Muscle layer of duodenum (tissue), 2 donors: Measurements from ENCODE around the gene RAI14.
"Not testable (repeated sequence)": the region's sequence is repeated elsewhere in the genome, so short reads cannot be mapped to it uniquely, and the experiment has no call there.

Experiments used
- H3K27ac ChIP-seq: one replicate; pipeline ENCODE4 v1.7.0; 2013; ENCODE audit warnings: mild to moderate bottlenecking, low read length
- H3K27me3 ChIP-seq: one replicate; pipeline ENCODE4 v1.7.0; 2013; ENCODE audit warnings: low read depth, mild to moderate bottlenecking, control low read depth, low read length
- H3K36me3 ChIP-seq, 2 donors: one replicate each; pipeline ENCODE4 v1.7.0; 2013; ENCODE audit warnings: low read length in 2 of 2, control low read depth in 1 of 2, mild to moderate bottlenecking in 1 of 2; ENCODE audit not compliant: insufficient read depth in 2 of 2, control insufficient read depth in 1 of 2
- H3K4me1 ChIP-seq, 2 donors: one replicate each; pipeline ENCODE4 v1.7.0; 2013; ENCODE audit warnings: low read length in 2 of 2, mild to moderate bottlenecking in 2 of 2, control low read depth in 1 of 2, moderate library complexity in 1 of 2; ENCODE audit not compliant: insufficient read depth in 2 of 2, control insufficient read depth in 1 of 2
- H3K4me3 ChIP-seq, 2 donors: one replicate each; pipeline ENCODE4 v1.7.0; 2013; ENCODE audit warnings: low read length in 2 of 2, low read depth in 1 of 2, mild to moderate bottlenecking in 1 of 2
- H3K9me3 ChIP-seq, 2 donors: one replicate each; pipeline ENCODE4 v1.7.0; 2013; ENCODE audit warnings: low read length in 2 of 2, control low read depth in 1 of 2, mild to moderate bottlenecking in 1 of 2; ENCODE audit not compliant: control insufficient read depth in 1 of 2
- donor health status: healthy.

Gene RAI14

GRCh38 chr5:34813509-34813908 lies 157.4 kb downstream of the RAI14 start:
- H3K36me3 ChIP-seq = peaks cover 0 to 6% of the 10 kb centered on the region in 2 donors
- H3K4me3 ChIP-seq = no peak overlapping the region
- no peak overlapping the region for H3K27ac ChIP-seq
- H3K27me3 ChIP-seq = no peaks in the 10 kb centered on the region
- H3K9me3 ChIP-seq = no peaks in the 10 kb centered on the region
- H3K4me1 ChIP-seq = no peaks in the 10 kb centered on the region

- Histone ChIP-seq H3K27me3 (no peaks in the 10 kb centered on the region), H3K27ac (no peak overlapping the region), H3K36me3 (peaks cover under 1% of the 10 kb centered on the region in 2 donors), H3K4me3 (no peak overlapping the region), H3K4me1 (no peaks in the 10 kb centered on the region), H3K9me3 (no peaks in the 10 kb centered on the region)
Measured at GRCh38 chr5:34817558-34818351, 161.6 kb downstream of the RAI14 start.

DNA sequence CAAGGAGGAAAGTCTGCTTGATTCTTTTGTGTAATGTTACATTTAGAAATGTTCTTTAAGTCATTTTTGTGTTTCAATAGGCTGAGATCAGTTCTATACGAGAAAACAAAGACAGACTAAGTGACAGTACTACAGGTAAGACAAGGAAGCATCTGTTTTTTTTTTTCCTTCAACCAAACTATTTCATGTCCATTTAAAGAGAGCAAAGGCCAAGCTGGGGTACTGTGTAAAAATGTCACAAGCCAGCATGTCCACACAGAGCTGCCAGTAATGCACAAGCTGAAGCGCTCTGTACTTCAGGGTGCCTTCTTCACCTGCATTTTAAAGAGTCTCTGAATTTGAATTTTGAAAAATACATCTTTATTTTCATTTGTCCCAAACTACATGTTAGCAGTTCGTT lies 162.6 kb downstream of the RAI14 start:
- peaks cover 6 to 9% of the 10 kb centered on the region in 2 donors for H3K36me3 ChIP-seq
- no peak overlapping the region for H3K27ac ChIP-seq
- no peaks in the 10 kb centered on the region for H3K9me3 ChIP-seq
- H3K27me3 ChIP-seq = no peaks in the 10 kb centered on the region
- no peaks in the 10 kb centered on the region for H3K4me1 ChIP-seq
- no peak overlapping the region for H3K4me3 ChIP-seq

DNA sequence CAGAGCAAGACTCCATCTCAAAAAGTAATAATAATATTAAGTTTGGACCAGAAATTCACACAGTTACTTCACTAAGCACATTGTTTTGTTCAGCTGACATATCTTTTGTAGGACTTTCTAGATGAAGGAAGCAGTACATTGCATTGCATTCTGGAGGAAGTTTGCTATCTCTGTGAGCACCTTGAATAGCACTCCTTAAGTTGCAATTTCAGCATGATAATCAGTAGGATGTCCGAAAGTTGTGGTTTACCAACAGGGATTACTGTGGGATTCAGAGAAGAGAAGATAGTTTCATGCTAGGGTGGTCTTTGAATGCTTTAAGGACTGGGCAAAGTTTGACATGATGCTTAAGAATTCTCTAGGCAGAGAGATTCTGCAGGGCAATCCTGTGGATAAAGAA lies 164.5 kb downstream of the RAI14 start:
- H3K9me3 ChIP-seq = no peaks in the 10 kb centered on the region
- peaks cover 6 to 16% of the 10 kb centered on the region in 2 donors for H3K36me3 ChIP-seq
- no peak overlapping the region for H3K4me3 ChIP-seq
- no peaks in the 10 kb centered on the region for H3K4me1 ChIP-seq
- no peaks in the 10 kb centered on the region for H3K27me3 ChIP-seq
- H3K27ac ChIP-seq = no peak overlapping the region

GRCh38 chr5:34822956-34823715 lies 167.0 kb downstream of the RAI14 start:
- H3K27me3 ChIP-seq = no peaks in the 10 kb centered on the region
- no peak overlapping the region for H3K27ac ChIP-seq
- peaks cover 6 to 33% of the 10 kb centered on the region in 2 donors for H3K36me3 ChIP-seq
- no peaks in the 10 kb centered on the region for H3K9me3 ChIP-seq
- no peak overlapping the region for H3K4me3 ChIP-seq
- H3K4me1 ChIP-seq = no peaks in the 10 kb centered on the region

GRCh38 chr5:34826347-34826746 lies 170.2 kb downstream of the RAI14 start:
- H3K4me1 ChIP-seq = no peaks in the 10 kb centered on the region
- no peaks in the 10 kb centered on the region for H3K9me3 ChIP-seq
- H3K4me3 ChIP-seq = no peak overlapping the region
- H3K27me3 ChIP-seq = no peaks in the 10 kb centered on the region
- peaks cover 6 to 52% of the 10 kb centered on the region in 2 donors for H3K36me3 ChIP-seq
- no peak overlapping the region for H3K27ac ChIP-seq

DNA sequence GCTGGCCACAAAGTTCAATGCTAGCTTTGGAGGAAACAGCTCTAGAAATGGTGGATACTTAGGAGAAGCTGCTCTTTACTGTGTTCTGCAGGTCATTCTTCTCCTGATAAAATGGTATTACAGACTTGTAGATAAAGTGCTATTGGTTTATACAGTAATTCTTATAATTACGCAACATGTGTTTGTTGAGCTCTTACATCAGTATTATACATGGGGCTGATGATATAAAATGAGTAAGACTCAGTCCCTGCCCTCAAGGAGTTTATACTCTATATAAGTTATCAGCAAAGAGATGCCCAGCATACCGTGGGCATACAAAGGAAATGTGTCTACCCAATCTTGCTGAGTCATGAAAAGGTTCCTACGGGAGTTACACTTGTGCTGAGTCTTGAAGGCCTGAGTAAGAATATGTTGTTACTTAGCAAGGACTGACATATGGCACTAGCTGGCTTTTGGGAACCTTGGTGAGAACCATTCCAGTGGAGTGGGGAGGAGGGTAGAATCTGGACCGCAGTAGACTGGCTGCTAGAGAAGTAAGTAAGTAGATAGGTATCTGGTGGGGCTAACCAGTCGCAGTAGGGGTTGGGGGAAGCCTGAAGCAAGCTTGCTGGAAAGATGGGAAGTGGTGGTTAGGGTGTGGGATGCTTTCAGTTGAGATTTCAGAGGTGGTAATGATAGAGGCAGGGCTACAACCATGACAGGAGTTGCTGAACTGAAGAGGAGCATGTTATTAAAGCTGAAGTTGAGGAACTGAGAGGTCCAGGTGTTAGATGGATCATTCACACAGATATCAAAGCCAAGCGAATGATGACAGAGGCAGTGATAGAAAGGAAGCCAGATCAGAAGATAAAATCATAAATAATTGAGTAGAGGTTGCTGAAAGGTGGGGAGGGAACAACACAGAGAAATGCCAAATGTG lies 171.7 kb downstream of the RAI14 start:
- peaks cover 5 to 51% of the 10 kb centered on the region in 2 donors for H3K36me3 ChIP-seq
- H3K9me3 ChIP-seq = no peaks in the 10 kb centered on the region
- no peaks in the 10 kb centered on the region for H3K27me3 ChIP-seq
- H3K4me3 ChIP-seq = no peak overlapping the region
- no peak overlapping the region for H3K27ac ChIP-seq
- H3K4me1 ChIP-seq = no peaks in the 10 kb centered on the region

- not testable (repeated sequence) for H3K9me3 ChIP-seq, H3K4me1 ChIP-seq, H3K4me3 ChIP-seq, H3K27me3 ChIP-seq, H3K27ac ChIP-seq
- peaks cover 0 to 36% of the 10 kb centered on the region in 2 donors for H3K36me3 ChIP-seq
Measured at GRCh38 chr5:34830827-34831226, 174.7 kb downstream of the RAI14 start.

- Histone ChIP-seq H3K4me3 (no peak overlapping the region), H3K27ac (no peak overlapping the region), H3K27me3 (no peaks in the 10 kb centered on the region), H3K36me3 (peaks cover 0 to 34% of the 10 kb centered on the region in 2 donors), H3K4me1 (no peaks in the 10 kb centered on the region), H3K9me3 (no peaks in the 10 kb centered on the region)
Measured at GRCh38 chr5:34831303-34831702, 175.2 kb downstream of the RAI14 start.

DNA sequence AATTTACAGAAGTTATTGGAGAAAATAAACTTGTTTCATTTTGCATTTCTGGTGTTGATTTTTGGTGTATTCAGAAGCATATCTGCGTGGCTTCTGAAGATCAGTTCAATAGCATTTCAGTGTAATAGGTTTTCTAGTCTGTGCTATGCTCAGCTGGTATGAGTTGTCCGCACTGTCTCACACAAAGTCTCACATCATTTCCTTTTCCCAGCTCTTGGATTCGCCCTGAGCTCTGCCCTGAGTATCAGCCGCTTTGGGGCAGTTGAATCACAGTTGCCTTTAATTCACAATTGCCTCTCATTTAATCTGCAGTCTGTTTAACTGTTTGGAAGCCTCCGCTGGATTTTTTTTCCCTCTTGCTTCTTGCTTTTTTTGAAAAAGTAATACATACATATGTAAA lies 176.4 kb downstream of the RAI14 start:
- Histone ChIP-seq H3K36me3 (peaks cover 0 to 21% of the 10 kb centered on the region in 2 donors), H3K27ac (no peak overlapping the region), H3K27me3 (no peaks in the 10 kb centered on the region)

DNA sequence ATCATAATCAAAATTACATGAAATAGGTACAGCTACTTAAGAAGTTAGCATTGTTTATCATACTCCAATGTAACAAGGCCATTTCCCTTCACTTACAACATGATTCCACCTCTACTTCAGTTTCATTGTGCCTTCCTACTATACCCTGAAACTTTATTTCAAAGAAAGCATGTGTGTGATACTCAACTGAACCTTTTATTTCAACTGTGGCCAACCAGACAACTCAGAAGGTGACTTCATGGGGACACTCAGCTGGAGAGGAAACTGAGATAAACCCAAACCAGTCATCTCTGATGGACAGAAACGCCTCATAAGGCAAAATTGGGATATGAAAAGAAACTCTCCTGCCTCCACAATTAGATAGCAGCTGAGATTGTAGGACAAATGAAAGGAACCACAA lies 177.0 kb downstream of the RAI14 start:
- Histone ChIP-seq H3K9me3 (no peaks in the 10 kb centered on the region), H3K27me3 (no peaks in the 10 kb centered on the region), H3K27ac (no peak overlapping the region), H3K4me3 (no peak overlapping the region), H3K4me1 (no peaks in the 10 kb centered on the region), H3K36me3 (peaks cover 0 to 19% of the 10 kb centered on the region in 2 donors)

More for the DNA sequence above, 176.4 kb downstream of the RAI14 start:
- no peaks in the 10 kb centered on the region for H3K9me3 ChIP-seq
- no peak overlapping the region for H3K4me3 ChIP-seq
- H3K4me1 ChIP-seq = no peaks in the 10 kb centered on the region
